Measurements from ENCODE around the gene GARIN1A.
"Not testable (repeated sequence)": the region's sequence is repeated elsewhere in the genome, so short reads cannot be mapped to it uniquely, and the experiment has no call there.

The GARIN1A gene

DNA sequence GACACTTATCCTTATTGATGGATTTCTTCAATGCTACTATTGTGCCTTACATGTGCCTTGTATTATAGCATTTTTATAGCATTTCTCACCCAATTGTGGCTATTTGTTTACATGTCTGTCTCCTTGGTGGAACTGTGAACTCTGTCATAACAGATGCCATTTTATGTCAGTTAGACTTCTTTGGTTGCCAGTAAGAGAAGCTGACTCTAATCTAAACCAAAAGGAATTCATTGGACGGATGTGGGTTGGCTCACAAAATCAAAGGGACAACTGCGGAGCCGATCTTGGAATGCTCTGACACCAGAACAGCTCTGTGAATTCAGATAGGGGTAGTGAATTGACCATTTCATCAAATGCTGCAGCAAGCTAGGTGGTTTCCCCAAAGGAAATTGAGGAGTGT lies 15.0 kb downstream of the GARIN1A start:
- DNase-seq: no peak

DNA sequence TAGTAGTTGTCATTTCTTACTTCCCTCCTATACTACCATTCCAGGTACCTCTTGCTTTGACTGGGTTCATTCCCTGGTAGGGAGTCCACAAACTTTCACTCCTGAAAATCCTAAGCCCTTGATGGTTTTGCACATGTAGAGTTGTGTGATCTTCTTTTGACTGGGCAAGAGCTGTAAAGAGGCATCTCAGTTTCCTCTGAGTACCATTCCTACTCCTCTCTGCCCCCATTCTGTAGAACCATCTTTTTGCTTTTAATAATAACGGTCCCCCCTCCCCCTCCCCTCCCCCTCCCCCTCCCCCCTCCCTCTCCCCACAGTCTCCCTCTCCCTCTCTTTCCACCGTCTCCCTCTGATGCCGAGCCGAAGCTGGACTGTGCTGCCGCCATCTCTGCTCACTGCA lies 16.4 kb downstream of the GARIN1A start:
- no peak for DNase-seq

DNA sequence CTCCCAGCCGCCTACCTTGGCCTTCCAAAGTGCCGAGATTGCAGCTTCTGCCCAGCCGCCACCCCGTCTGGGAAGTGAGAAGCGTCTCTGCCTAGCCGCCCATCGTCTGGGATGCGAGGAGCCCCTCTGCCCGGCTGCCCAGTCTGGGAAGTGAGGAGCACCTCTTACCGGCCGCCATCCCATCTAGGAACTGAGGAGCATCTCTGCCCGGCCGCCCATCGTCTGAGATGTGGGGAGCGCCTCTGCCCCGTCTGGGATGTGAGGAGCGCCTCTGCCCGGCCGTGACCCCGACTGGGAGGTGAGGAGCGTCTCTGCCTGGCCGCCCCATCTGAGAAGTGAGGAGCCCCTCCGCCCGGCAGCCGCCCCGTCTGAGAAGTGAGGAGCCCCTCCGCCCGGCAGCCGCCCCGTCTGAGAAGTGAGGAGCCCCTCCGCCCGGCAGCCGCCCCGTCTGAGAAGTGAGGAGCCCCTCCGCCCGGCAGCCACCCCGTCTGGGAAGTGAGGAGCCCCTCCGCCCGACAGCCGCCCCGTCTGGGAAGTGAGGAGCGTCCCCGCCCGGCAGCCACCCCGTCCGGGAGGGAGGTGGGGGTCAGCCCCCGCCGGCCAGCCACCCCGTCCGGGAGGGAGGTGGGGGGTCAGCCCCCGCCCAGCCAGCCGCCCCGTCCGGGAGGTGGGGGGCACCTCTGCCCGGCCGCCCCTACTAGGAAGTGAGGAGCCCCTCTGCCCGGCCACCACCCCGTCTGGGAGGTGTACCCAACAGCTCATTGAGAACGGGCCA lies 17.3 kb downstream of the GARIN1A start:
- DNase-seq: not testable (repeated sequence)

DNA sequence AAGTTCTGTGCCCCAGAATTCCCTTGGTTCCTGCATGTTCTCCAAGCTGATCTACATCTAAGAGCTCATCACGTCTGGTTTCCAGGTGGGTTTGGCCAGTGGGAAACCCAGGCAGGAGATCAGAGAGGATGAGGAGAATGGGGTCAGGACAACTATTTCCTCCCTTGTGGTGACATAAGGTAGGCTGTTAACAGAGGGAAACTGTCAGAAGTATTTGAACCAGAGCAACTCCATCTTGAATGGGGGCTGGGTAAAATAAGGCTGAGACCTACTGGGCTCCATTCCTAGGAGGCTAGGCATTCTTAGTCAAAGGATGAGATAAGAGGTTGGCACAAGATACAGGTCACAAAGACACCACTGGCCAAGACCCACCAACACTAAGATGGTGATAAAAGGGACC lies 19.1 kb downstream of the GARIN1A start:
- DNase-seq: no peak

DNA sequence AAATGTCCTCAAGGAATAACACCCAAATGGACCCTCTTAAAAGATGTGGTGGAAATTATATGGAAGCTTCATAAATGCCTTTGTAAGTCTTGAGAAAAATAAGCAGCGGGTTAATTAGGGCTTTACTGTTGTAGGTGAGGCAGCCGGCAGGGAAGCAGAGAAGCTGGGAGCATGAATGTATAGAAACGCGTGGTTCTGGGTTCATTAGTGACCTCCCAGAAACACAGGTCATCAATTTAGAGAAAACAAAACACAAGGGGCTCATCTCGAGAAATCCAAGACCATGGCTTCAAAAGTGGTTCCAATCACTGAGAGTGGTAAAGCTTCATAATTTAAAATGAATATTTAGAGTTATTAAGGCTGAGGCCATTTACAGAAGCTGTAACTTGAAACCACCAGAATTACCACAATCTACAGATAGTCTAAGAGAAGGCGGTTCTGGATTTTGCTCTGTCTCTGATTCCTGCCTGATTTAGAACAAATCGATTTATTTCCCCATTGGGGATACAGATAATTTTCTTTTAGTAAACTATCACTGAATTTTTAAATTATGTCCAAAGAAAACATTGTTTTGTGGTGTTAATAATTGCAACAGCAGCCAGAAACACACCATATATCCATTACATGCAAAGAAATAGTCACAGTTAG lies 20.7 kb downstream of the GARIN1A start:
- no peak for DNase-seq

DNA sequence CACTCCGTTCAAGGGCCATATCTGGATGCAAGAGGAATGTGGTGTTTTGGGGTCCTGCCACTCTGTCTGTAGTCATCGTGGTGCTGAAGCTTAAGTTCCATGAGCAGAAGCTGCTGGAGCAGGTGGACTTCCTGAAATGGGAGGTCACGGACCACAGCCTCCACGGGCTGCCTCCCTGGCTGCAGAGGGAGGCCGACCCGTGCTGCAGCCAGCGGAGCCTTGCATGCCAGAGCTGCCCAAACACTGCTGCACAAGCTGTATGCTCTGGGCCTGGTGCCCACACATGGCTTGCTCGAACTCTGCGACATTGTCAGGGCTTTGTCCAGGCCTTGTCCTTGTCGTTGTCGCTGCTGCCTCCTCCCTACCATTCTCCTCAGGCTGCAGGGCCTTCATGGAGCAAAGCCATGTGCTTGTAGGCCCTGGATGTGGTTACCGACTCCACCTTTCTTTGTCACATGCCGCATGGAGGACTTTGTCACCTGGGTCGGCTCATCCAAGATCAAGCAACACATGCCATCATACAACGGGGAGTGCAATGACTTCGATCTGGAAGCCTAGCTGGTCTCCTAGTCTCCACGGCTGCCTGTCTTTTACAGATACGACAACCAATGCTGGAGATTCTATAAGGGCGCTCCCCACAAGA lies 21.4 kb downstream of the GARIN1A start:
- DNase-seq: no peak

DNA sequence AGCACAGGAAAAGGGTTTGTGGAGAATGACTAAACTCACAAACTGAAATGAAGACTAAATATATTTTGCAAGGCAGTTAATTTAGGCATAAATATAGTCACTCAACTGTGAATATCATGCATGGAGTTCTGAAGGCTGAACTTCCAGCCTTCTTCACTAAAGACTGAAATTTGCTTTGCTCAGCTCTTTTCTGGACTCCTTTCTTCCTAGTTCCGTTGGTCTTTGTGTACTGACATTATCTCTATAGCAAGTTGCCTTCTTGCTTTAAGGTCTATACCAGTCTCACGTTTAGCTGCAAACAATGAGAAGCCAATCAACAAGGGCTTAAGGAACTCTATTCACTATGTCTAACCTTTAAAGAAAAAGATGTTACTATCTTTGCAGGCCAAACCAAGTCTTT lies 22.6 kb downstream of the GARIN1A start:
- DNase-seq: no peak

DNA sequence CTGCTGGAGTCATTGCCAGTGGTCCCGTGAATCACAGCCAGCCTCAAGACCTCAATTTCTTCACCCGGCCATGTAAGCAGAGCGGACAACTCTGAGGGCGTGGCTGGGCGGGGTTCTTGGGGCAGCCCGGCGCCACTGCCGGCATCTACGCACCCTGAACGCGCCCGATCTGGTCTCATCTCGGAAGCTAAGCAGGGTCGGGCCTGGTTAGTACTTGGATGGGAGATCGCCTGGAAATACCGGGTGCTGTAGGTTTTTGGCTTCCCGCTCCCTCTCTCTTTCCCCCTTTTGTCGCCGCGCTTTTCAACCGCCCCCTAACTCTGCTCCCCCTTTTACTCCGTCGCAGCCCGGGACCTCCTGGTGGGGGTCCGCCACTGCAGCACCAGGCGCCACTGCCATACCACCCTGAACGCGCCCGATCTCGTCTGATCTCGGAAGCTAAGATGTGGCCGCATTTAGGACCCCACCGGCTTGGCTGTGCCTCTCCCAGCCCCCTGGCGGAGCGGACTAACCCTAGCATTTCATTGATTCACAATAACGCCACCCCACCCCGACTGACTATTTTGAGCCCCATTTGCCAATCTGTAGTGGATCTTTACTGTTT lies 25.3 kb downstream of the GARIN1A start:
- peak; percentile 45 for DNase-seq

DNA sequence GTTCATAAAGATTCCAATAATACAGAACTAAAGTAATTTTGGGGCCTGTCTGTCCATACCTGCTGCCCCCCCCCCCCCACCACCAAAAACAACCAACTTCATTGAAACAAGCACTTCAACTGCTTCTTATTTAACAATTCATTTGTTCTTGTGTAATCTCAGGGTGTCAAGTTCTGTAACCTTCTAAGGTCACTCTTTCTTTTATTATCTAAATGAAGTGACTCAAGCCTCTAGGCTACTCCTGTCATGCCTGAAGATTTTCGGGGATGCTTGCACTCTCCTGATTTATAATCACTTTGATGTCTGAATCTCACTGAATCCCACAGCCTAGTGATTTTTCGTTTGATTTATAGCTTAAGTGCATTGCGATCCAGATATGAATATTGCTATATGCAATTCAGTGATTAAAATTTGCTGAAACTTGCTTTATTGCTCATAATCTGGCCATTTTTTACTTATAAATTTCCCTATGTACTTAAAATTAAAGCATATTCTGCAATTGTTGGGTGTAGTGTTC lies 27.2 kb downstream of the GARIN1A start:
- DNase-seq: no peak

DNA sequence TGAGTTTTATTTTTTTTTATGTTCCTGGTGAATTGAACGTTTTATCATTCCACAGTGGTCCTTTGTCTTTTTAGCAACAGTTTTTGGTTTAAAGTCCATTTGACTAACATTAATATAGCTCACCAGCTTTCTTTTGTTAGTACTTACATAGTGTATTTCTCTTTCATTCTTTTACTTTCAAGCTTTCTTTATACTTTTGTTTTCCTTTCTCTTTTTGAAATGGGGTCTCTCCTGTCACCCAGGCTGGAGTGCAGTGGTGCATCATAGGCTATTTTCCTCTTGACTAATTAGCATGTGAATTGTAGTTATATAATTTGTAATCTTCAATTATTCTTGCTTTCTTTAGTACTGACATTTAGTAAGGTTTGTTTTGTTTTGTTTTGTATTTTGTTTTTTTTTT lies 27.8 kb downstream of the GARIN1A start:
- DNase-seq: no peak

DNA sequence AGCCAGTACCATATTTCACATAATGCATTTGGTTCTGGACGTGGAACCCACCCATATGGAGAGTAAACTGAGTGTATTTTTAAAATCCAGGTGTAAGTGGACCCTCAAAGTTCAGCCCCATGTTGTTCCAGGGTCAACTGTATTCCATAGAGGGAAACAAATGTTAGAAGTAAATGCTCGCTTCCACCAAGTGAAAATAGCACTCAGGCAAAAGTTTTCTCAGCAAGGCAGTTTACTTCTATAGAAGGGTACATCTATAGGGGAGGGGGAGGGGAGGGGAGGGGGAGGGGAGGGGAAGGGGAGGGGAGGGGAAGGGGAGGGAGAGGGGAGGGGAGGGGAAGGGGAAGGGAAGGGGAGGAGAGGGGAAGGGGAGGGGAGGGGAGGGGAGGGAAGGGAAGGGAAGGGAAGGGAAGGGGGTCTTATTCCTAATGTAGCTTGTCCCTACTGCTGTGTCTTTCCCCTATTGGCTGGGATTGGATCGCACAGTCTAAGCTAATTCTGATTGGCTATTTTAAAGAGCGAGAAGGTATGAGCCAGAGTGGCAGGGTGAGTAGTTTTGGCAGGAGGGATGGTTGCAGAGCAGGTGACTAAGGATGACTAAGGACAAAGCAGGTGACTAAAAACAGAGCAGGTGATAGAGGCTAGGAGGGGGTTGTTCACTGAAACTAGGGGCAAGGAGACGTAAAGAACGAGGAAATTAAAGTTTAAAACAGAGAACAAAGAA lies 29.1 kb downstream of the GARIN1A start:
- DNase-seq: no peak

DNA sequence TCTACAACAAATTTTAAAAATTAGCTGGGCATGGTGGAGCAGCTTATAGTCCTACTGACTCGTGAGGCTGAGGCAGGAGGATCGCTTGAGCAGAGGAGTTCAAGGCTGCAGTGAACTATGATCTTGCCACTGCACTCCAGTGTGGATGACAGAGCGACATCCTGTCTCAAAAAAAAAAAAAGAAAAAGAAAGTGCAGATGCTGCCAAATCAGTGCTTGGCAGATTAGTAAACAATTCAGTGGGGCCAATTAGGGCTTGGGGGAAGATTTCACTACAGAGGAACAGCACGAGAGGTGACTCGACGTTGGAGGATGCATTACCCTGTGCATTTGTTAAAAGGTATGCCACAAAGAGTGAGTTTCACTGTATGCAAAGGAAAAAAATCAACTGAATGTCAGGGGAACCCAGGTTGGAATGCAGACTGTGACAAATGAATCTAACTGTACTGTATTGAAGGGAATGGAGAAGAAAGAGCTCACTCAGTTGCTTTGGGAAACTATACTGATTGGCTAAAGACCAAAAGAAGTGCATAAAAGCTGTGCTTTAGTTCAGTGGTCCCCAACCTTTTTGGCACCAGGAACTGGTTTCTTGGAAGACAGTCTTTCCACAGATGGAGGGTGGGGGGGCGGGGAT lies 31.6 kb downstream of the GARIN1A start:
- no peak for DNase-seq

DNA sequence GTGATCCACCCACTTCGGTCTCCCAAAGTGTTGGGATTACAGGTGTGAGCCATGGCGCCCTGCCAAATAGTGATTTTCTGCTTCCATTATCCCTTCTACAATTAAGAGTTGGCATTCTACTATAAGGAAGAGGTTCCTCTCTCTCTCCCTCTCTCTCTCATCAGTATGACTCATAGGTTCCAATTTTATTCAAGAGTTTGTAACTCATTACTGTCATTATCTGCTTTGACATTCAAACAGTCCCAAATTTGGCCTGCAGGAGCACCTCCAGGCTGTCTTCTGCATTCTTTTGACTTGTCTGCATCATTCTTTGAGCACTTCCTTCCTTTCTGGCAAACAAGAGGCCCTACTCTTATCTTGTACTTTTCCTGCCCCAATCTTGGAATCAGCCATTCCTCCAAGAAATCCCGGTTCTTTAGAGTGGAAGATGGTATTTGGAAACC lies 33.8 kb downstream of the GARIN1A start:
- DNase-seq: no peak

DNA sequence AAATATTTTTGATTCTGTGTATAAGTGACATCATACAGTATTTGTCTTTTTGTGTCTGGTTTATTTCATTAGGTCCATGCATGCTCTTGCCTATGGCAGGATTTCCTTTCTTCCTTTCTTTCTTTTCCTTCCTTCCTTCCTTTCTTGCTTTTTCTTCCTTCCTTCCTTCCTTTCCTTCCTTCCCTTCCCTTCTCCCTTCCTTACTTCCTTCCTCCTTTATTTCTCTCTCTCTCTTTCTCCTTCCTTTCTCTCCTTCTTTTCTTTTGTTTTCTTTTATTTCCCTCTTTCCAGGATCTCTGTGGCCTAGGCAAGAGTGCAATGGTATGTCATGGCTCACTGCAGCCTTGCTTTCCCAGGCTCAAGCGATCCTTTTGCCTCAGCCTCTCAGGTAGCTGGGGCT lies 35.7 kb downstream of the GARIN1A start:
- no peak for DNase-seq

DNA sequence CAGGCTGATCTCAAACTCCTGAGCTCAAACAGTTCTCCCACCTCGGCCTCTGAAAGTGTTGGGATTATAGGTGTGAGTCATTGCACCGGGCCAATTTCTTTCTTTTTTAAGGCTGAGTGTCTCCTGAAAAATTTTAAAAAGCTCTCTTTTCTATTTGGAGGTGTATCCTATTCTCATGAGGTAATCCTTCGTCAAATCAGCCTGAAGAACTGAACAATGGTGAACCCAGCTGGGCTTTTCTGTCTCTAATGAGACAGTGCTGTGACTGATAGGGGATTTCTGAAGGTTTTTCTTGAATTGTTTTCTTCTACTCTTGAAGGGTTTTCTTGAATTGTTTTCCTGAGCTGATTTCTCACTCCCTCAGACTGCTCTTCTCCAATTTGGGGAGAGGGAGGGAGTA lies 36.1 kb downstream of the GARIN1A start:
- DNase-seq: no peak

DNA sequence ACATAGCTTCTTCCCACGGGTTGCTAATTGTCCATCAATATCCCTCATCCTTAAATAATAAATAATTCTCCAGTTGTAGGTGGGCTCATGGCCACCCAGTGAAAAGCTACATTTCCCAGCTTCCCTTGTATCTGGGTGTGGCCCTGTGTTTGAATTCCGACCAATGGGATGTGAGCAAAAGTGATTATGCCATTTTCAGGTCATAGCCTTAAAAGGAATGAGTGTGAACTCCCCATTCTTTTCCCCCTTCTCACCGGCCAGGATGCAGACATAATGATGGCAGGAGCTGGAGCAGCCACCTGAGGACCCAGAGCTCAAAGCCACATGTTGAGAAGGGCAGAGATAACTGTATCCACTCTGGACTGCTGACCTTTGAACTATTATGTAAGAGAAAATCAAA lies 36.7 kb downstream of the GARIN1A start:
- DNase-seq: no peak

DNA sequence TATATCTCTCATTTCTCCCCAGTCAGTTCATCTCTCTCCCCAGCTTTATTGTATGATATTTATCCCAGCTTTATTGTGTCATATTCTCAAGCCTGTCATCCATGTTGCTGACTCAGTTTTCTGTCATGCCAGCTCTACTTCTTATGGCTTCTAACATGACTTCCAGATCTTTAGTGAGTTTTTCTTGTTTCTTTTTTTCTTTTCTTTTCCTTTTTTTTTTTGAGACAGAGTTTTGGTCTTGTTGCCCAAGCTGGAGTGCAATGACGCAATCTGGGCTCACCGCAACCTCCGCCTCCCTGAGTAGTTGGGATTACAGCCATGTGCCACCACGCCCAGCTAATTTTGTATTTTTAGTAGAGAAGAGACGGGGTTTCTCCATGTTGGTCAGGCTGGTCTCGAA lies 38.4 kb downstream of the GARIN1A start:
- DNase-seq: no peak

DNA sequence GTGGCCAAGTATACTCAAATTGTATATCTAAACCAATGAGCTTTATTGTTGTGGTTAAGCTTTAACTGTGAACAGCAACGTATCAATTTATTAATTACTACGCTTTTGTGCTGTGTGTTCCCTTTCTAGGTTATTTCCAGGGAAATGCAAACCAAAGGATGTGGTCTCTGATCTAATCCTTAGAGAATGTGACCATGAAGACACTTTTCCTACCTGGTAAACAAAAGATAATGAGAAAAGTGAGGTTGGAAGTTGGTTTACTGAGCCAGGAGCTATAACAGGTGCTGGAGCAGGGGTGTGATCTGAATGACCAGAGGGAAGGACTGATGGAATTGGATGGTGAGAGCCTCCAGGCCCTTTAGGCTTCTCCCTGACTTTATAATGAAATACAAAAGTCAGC lies 41.7 kb downstream of the GARIN1A start:
- no peak for DNase-seq

DNA sequence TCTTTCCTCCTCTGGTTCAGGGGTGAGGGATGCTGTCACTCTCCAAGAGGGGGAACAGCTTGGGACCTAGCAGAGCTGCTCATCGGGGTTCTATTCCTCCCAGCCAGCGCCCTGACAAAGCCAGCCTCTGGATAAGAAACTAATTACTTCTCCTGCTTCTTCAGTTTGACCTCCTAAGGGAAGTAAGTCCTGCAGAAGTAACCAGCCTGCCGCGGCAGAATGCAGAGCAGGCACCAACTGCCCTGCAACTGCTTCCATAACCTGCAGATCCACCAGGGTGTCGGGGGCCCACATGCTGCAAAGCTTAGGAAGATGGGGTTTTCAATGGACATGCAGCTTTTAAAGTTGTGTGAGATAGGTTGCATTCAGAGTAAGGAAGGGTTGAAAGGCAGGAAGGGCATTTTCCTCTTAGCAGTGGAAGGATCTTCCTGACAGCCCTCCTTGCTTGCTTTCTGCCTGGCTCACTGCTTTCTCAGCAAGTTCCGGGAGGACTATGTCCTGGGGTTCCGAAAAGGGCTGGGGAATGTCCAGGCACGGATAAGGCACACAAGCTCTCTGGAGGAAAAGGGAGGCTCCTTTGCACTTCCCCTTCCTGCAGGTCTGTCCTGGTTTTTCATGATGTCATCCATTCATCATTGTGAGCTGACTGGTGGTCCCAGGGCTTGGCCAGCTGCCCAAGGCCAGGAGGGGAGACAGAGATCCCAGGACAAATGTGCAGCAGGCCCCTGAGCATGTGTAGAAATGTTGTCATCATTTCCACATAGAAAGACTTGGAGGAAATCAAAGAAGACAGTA lies 42.8 kb downstream of the GARIN1A start:
- no peak for DNase-seq

DNA sequence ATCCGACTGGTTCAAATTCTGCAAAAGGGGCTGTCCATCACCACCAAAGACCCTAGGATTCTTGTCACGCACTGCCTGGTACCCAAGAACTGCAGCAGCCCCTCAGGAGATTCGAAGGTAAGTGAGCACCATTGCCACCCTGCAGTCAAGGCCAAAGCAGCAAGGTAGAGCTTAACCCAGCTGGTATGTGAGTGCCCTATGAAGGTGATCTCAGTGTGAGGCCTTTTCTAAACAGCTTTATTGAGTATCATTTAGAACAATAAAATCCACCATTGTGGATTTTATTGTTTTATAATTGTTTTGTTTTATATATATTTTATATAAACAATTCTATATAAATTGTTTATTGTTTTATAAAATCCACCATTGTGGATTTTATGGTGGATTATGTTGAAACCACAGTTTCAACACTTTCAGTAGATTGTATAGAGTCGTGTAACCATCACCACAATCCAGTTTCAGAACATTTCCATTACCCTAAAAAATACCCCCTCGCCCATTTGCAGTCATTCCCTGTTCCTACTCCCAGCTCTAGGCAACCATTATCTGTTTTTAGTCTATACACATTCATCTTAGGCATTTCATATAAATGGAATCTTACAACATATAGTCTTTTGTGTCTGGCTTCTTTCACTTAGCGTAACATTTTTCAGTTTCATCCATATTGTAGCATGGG lies 47.0 kb downstream of the GARIN1A start:
- no peak for DNase-seq

DNA sequence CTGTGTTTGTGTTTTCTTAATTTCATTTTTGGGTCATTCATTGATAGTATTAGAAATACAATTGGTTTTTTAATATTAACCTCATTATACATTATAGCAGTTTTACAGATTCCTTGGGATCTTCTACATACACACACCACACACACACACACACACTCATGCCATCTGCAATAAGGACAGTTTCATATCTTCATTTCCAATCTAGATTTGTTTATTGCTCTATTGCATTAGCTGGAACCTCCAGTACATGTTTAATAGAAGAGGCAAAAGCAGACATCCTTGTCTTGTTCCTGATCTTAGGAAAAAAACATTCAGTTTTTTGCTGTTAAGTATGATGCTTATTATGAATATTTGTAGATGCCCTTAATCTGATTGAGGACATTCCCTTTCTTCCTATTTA lies 49.3 kb downstream of the GARIN1A start:
- DNase-seq: no peak

Measured in NCI-H526 treated with DMSO at 0.1 percent for 48 hours (cell line).